Measurements from ENCODE around the gene CDK10. TPM values are rescaled to one million over a fixed set of nuclear protein-coding genes. Genes with fewer than 3 reads are reported as not detected.

CDK10 gene
- total and polyA plus RNA-seq, 9 of the 15 experiments (the other 6 are each of a cell fraction or from before 2014, with no cell fraction given) = 2.0 to 85.1 (median 40.1) TPM

DNA sequence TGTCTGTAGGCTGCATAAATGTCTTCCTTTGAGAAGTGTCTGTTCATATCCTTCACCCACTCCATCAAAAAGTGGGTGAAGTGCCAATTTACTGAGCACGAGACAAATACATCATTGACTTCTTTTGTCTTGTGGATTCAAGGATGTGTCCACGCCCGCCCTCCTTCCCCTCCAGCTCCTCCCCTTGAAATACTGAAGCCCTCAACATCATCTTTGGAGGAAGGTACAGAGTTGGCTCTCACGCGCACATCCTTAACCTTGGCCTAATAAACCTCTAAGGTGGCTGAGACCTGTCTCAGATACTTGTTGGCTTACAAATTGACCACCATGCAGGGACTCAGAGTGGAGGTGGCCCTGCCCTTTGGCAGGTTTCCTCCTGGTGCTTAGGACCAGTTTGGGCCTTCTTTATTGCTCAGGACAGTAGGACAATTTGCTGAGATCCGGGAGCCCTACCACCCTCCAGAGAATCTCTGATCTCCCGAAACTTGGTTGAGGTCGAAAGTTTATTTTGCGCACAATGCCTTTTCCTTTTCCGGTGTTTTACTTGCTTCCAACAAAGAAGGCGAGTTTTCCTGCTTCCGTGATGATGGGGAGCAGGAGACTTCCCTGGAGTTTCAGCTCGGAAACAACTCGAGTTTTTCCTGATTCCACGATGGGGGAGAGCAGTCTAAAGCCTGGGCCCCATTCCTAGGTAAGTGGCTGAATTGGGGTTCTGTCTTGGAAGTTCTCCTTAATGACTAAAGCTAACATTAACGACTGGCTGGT lies 14.1 kb upstream of the CDK10 start (continued):
- no peak for TF ChIP-seq ETV6 (IDR thresholded peaks at IDR 0.05; ENCODE audit: borderline replicate concordance in 1 of 2, low read depth in 2 of 2, low read length in 1 of 2)
- TF ChIP-seq ETV6 (CRISPR knock-in tag; IDR thresholded peaks at IDR 0.05; ENCODE audit: borderline replicate concordance) = no peak
- TF ChIP-seq TAF9B (IDR thresholded peaks at IDR 0.05; ENCODE audit: partially characterized antibody) = no peak
- TF ChIP-seq HEY1 (CRISPR knock-in tag; IDR thresholded peaks at IDR 0.05; ENCODE audit: borderline replicate concordance) = no peak
- TF ChIP-seq KAT2B (IDR thresholded peaks at IDR 0.05; ENCODE audit: low read depth, low read length) = no peak
- TF ChIP-seq SREBF2 (CRISPR knock-in tag; IDR thresholded peaks at IDR 0.05) = no peak
- no peak for TF ChIP-seq HMG20A (CRISPR knock-in tag; conservative IDR thresholded peaks at IDR 0.05)
- TF ChIP-seq TCFL5 (CRISPR knock-in tag; conservative IDR thresholded peaks at IDR 0.05) = no peak

DNA sequence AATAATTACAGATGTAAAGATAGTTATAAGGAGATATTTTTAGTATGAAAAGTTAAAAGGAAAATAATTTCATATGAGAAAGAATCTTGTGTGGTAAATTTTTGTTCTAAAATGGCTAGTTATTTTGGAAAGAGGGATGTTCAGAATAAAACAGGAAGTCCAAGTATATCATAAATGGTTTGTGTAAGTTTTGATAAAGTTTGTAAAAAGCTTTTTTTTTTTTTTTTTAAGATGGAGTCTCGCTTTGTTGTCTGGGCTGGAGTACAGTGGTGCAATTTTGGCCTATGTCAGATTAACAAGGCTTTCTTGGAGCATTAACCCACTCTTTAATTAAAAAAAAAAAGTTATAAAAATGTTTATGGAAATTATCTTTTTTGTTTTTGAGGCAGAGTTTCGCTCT lies 8.2 kb upstream of the CDK10 start:
- no peaks in the 10 kb centered on the region for H4K20me1 ChIP-seq (replicated peaks; ENCODE audit: control insufficient read depth, insufficient read depth, low read length)
- ChIA-PET POLR2A (no interaction called here), CTCF (ENCODE audit: low intra/inter-chr PET ratio) (no interaction called here)
- peaks cover 0 to 4% of the 10 kb centered on the region in 2 experiments; a peak in 2 of 5 replicates for H3K4me1 ChIP-seq (replicated peaks in 1 of 2; ENCODE audit: control insufficient read depth in 2 of 2, insufficient read depth in 2 of 2, low read length in 2 of 2)
- ATAC-seq = no peak
- no peaks in the 10 kb centered on the region for H3K36me3 ChIP-seq (ENCODE audit: control insufficient read depth, insufficient read depth, low read length)
- intact Hi-C loops (cut with micrococcal nuclease) = no loop called here
- no peaks in the 10 kb centered on the region for H3K9me1 ChIP-seq (ENCODE audit: control insufficient read depth, insufficient read depth, low read length)
- WGBS (ENCODE audit: insufficient coverage, low coverage, missing lambda C conversion rate) = 62% methylated on average over 2 of the region's 2 CpGs
- no peak for FAIRE-seq
- no TSS peak for BruUV-seq (replicated peaks)
- in situ Hi-C loops (cut with MboI) = no loop called here
- no peaks in the 10 kb centered on the region for H3K27me3 ChIP-seq (ENCODE audit: control insufficient read depth in 2 of 2, insufficient read depth in 2 of 2, low read length in 2 of 2)
- H2AFZ ChIP-seq (ENCODE audit: low read depth, low read length) = no peak overlapping the region
- H3K4me3 ChIP-seq = no peak overlapping the region
- H3K79me2 ChIP-seq (ENCODE audit: control insufficient read depth, insufficient read depth, low read length) = no peaks in the 10 kb centered on the region
- H3K9me3 ChIP-seq (replicated peaks; ENCODE audit: control insufficient read depth, insufficient read depth, low read depth, low read length) = no peaks in the 10 kb centered on the region
- no peak for DNase-seq (ENCODE audit: extremely low read depth in 1 of 4, low spot score in 3 of 4)
- no peak overlapping the region for H3K4me2 ChIP-seq (ENCODE audit: insufficient read depth, low read length)
- no peak overlapping the region for H3K27ac ChIP-seq (ENCODE audit: extremely low read depth, low read depth, low read length)
- H3K9ac ChIP-seq (ENCODE audit: insufficient read depth in 1 of 2, low read depth in 2 of 2, low read length in 2 of 2) = no peak overlapping the region
- TF ChIP-seq ZNF23 (CRISPR knock-in tag; IDR thresholded peaks at IDR 0.05) (no peak), U2AF2 (optimal IDR thresholded peaks at IDR 0.05; ENCODE audit: low read depth, low read length) (no peak), ZNF668 (CRISPR knock-in tag; IDR thresholded peaks at IDR 0.05) (no peak), NCOA4 (IDR thresholded peaks at IDR 0.05; ENCODE audit: partially characterized antibody) (no peak), ZFP36 (IDR thresholded peaks at IDR 0.05; ENCODE audit: low read depth, low read length, partially characterized antibody) (peak; percentile 50), SRSF3 (IDR thresholded peaks at IDR 0.05; ENCODE audit: insufficient read depth, low read length) (no peak), STAT5A (IDR thresholded peaks at IDR 0.05; ENCODE audit: borderline replicate concordance, low read length) (no peak), WHSC1 (IDR thresholded peaks at IDR 0.05; ENCODE audit: low read length) (no peak), TCF7L2 (IDR thresholded peaks at IDR 0.05; ENCODE audit: low read depth, low read length) (no peak), KLF13 (tag; IDR thresholded peaks at IDR 0.05; ENCODE audit: borderline replicate concordance, low read depth) (no peak)
- TF ChIP-seq, protein P1, sequence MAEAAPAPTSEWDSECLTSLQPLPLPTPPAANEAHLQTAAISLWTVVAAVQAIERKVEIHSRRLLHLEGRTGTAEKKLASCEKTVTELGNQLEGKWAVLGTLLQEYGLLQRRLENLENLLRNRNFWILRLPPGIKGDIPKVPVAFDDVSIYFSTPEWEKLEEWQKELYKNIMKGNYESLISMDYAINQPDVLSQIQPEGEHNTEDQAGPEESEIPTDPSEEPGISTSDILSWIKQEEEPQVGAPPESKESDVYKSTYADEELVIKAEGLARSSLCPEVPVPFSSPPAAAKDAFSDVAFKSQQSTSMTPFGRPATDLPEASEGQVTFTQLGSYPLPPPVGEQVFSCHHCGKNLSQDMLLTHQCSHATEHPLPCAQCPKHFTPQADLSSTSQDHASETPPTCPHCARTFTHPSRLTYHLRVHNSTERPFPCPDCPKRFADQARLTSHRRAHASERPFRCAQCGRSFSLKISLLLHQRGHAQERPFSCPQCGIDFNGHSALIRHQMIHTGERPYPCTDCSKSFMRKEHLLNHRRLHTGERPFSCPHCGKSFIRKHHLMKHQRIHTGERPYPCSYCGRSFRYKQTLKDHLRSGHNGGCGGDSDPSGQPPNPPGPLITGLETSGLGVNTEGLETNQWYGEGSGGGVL (CRISPR knock-in tag; IDR thresholded peaks at IDR 0.05) = no peak
